IMR-90 (cell line): ENCODE data around the gene CDNF. TPM values are rescaled to one million over a fixed set of nuclear protein-coding genes. Genes with fewer than 3 reads are reported as not detected.

Source experiments
- ATAC-seq: fragments of 200-7000 bp; cut with Tn5 transposase; 2 replicates; pipeline ENCODE4 v1.9.1; 2020; ENCODE audit warnings: low read depth, mild to moderate bottlenecking, moderate library complexity
- BruUV-seq: library from RNA; stranded (reverse); fragments of 400-500 nt; replicated peaks from 2 replicates; lab custom pipeline; 2021; lab: Mats Ljungman, UMichigan
- CTCF ChIA-PET: fragments of 300-600 bp; formaldehyde crosslinking; extraction: SDS; loops from one replicate; lab custom pipeline; 2021; ENCODE audit warnings: antibody characterized with exemption; lab: Yijun Ruan, JAX
- POLR2A ChIA-PET: fragments of 300-600 bp; sonication (Branson Sonifier 250); formaldehyde crosslinking; loops from one replicate; lab custom pipeline; 2022; ENCODE audit warnings: antibody characterized with exemption; ENCODE audit not compliant: unreplicated experiment; lab: Charles Lee
- DNase-seq: peaks from one replicate; pipeline ENCODE4 v3.0.0; 2013
- H2AFZ ChIP-seq: replicated peaks from 2 replicates; pipeline ENCODE3; 2013; ENCODE audit warnings: low read length, mild to moderate bottlenecking; ENCODE audit not compliant: poor library complexity
- H2AK5ac ChIP-seq: 2 replicates; pipeline ENCODE4 v1.6.1; 2013; ENCODE audit warnings: low read depth, low read length, inconsistent platforms
- H2AK9ac ChIP-seq: replicated peaks from 2 replicates; pipeline ENCODE3; 2013; ENCODE audit warnings: mild to moderate bottlenecking, low read depth, low read length, moderate library complexity; ENCODE audit not compliant: poor library complexity
- H2BK120ac ChIP-seq: 2 replicates; pipeline ENCODE4 v1.6.1; 2013; ENCODE audit warnings: low read depth, low read length, inconsistent platforms
- H2BK15ac ChIP-seq: 3 replicates; pipeline ENCODE4 v1.6.1; 2013; ENCODE audit warnings: low read depth, low read length, inconsistent platforms
- H2BK20ac ChIP-seq: 2 replicates; pipeline ENCODE4 v1.6.1; 2013; ENCODE audit warnings: low read depth, mild to moderate bottlenecking, inconsistent platforms, low read length, moderate library complexity
- H2BK5ac ChIP-seq: 2 replicates; pipeline ENCODE4 v1.6.1; 2013; ENCODE audit warnings: mild to moderate bottlenecking, low read depth, low read length, inconsistent platforms; ENCODE audit not compliant: poor library complexity, severe bottlenecking
- H3K14ac ChIP-seq: replicated peaks from 2 replicates; pipeline ENCODE4 v1.6.1; 2013; ENCODE audit warnings: low read depth, low read length, inconsistent platforms
- H3K18ac ChIP-seq: 2 replicates; pipeline ENCODE4 v1.6.1; 2013; ENCODE audit warnings: low read depth, low read length, control low read depth
- H3K23ac ChIP-seq: 2 replicates; pipeline ENCODE4 v1.6.1; 2013; ENCODE audit warnings: low read depth, low read length, inconsistent platforms
- H3K27ac ChIP-seq: 2 replicates; pipeline ENCODE4 v1.5.1; 2013; ENCODE audit warnings: mild to moderate bottlenecking, control low read depth, low read length; ENCODE audit not compliant: insufficient read depth
- H3K27me3 ChIP-seq: 2 replicates; pipeline ENCODE4 v1.6.1; 2013; ENCODE audit warnings: low read length; ENCODE audit not compliant: control insufficient read depth, insufficient read depth
- H3K36me3 ChIP-seq: 2 replicates; pipeline ENCODE4 v1.6.1; 2013; ENCODE audit warnings: low read length, mixed read lengths; ENCODE audit not compliant: control insufficient read depth, insufficient read depth
- H3K4ac ChIP-seq: 2 replicates; pipeline ENCODE4 v1.6.1; 2013; ENCODE audit warnings: low read depth, low read length, inconsistent platforms
- H3K4me1 ChIP-seq: 2 replicates; pipeline ENCODE4 v1.6.1; 2013; ENCODE audit warnings: low read length, mixed read lengths; ENCODE audit not compliant: control insufficient read depth, insufficient read depth
- H3K4me2 ChIP-seq: 2 replicates; pipeline ENCODE4 v1.6.1; 2013; ENCODE audit warnings: low read depth, mild to moderate bottlenecking, control low read depth, low read length, moderate library complexity
- H3K4me3 ChIP-seq: 2 replicates; pipeline ENCODE4 v1.5.1; 2013; ENCODE audit warnings: low read depth, mild to moderate bottlenecking, control low read depth, low read length, moderate library complexity; ENCODE audit not compliant: insufficient read depth
- H3K56ac ChIP-seq: 2 replicates; pipeline ENCODE4 v1.6.1; 2013; ENCODE audit warnings: low read length, inconsistent platforms; ENCODE audit not compliant: insufficient read depth; ENCODE audit errors: extremely low read depth
- H3K79me1 ChIP-seq, 2 experiments: 2 replicates each; pipeline ENCODE4 v1.6.1; 2013; ENCODE audit warnings: low read length in 2 of 2, inconsistent platforms in 1 of 2, low read depth in 1 of 2
- H3K9ac ChIP-seq: 2 replicates; pipeline ENCODE4 v1.6.1; 2013; ENCODE audit warnings: low read depth, low read length, control low read depth
- H3K9me1 ChIP-seq: 2 replicates; pipeline ENCODE4 v1.6.1; 2013; ENCODE audit warnings: low read length, inconsistent platforms; ENCODE audit not compliant: insufficient read depth
- H3K9me3 ChIP-seq: 2 replicates; pipeline ENCODE4 v1.6.1; 2013; ENCODE audit warnings: low read length; ENCODE audit not compliant: control insufficient read depth, insufficient read depth
- H4K20me1 ChIP-seq: 2 replicates; pipeline ENCODE4 v1.6.1; 2013; ENCODE audit warnings: low read length, inconsistent platforms; ENCODE audit not compliant: insufficient read depth
- H4K5ac ChIP-seq: 2 replicates; pipeline ENCODE4 v1.6.1; 2013; ENCODE audit warnings: mild to moderate bottlenecking, low read depth, low read length, control low read depth
- H4K8ac ChIP-seq, 2 experiments: 2 replicates each; pipeline ENCODE4 v1.6.1; 2013; ENCODE audit warnings: low read depth in 2 of 2, low read length in 2 of 2, control low read depth in 1 of 2, inconsistent platforms in 1 of 2
- H4K91ac ChIP-seq: 2 replicates; pipeline ENCODE4 v1.6.1; 2013; ENCODE audit warnings: low read depth, low read length, inconsistent platforms; ENCODE audit not compliant: insufficient read depth
- BHLHE40 ChIP-seq: fragments of 150-350 bp; IDR thresholded peaks from 2 replicates; pipeline ENCODE4 v1.6.1; 2016; ENCODE audit warnings: mild to moderate bottlenecking, low read depth, low read length
- CEBPB ChIP-seq: IDR thresholded peaks from 2 replicates; pipeline ENCODE4 v1.6.1; 2012; ENCODE audit warnings: low read depth, low read length, improper control_type of control experiment
- FOS ChIP-seq: fragments of 150-350 bp; IDR thresholded peaks from 2 replicates; pipeline ENCODE4 v1.6.1; 2016; ENCODE audit warnings: low read depth, low read length
- MAFK ChIP-seq: IDR thresholded peaks from 2 replicates; pipeline ENCODE4 v1.6.1; 2012; ENCODE audit warnings: low read depth, low read length, improper control_type of control experiment
- NFE2L2 ChIP-seq: fragments of 150-350 bp; IDR thresholded peaks from 2 replicates; pipeline ENCODE4 v1.6.1; 2016; ENCODE audit warnings: low read depth, mild to moderate bottlenecking, low read length
- WGBS, 2 experiments: methylation state at CpG; one replicate each; pipeline versions ENCODE4 v1.1.5 to v1.1.7; 2013; ENCODE audit warnings: missing lambda C conversion rate in 2 of 2; ENCODE audit not compliant: insufficient read length in 1 of 2; ENCODE audit errors: extremely low coverage in 2 of 2; 5-methylcytosine and 5-hydroxymethylcytosine counted together
- dilution Hi-C: fragments of 300-500 bp; cut with HindIII; formaldehyde crosslinking; loops from one replicate; pipeline ENCODE4 v1.14.3; 2018; ENCODE audit warnings: low sequenced_read_pairs; ENCODE audit not compliant: unreplicated experiment
- in situ Hi-C: fragments of 300-500 bp; cut with MboI; formaldehyde crosslinking; loops from 3 replicates; pipeline ENCODE4 v1.14.3; 2019; ENCODE audit warnings: low sequenced_read_pairs, inconsistent platforms, mixed read lengths
- intact Hi-C: fragments of 100-400 bp; cut with micrococcal nuclease; formaldehyde crosslinking; loops from 2 replicates; pipeline ENCODE4 v1.10.0; 2022
- polyA plus RNA-seq, 3 experiments: library from polyadenylated mRNA; depleted of rRNA; stranded (reverse); fragments of >200 nt; gene quantifications; 2 replicates each; pipeline ENCODE4 v1.2.3, GENCODE V29; 2012; ENCODE audit warnings: low replicate concordance in 1 of 3
- total RNA-seq: library from RNA; depleted of rRNA; stranded (reverse); fragments of >200 nt; gene quantifications from 2 replicates; pipeline ENCODE4 v1.2.3, GENCODE V29; 2012
- TF ChIP-seq, protein P1 (sequence below): fragments of 150-350 bp; IDR thresholded peaks from 2 replicates; pipeline ENCODE4 v1.6.1; 2017; ENCODE audit warnings: mild to moderate bottlenecking, antibody characterized with exemption, low read length, low read depth

CDNF gene
- total and polyA plus RNA-seq, 2 of the 4 experiments (the other 2 are of a cell fraction), result 0.72 to 1.3 TPM

DNA sequence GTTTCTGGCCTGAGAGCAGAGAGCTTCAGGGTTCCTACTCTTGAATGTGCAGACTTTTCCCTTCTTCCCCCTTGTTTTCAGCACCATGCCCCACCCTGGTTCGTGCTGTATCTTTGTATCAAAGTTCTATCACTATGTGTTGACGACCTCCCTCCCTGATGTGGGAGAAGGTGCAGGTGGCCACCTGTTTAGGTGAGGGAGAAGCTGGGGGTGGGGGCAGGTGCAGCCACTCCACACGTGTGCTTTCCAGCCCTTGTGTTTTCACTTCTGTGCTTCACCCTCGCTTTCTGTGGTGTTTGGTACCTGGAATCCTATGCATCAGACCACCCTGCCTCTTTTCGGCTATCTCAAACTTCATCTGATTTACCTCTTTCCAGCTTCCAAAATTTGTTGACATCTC lies 21.2 kb upstream of the CDNF start:
- no TSS peak for BruUV-seq
- ATAC-seq, result no peak
- no peak overlapping the region for H3K4me3 ChIP-seq

More for the DNA sequence above, 21.2 kb upstream of the CDNF start:
- Histone ChIP-seq H3K79me1 (no peaks in the 10 kb centered on the region; a peak in 1 of 4 replicates), H2AK9ac (no peak overlapping the region), H3K56ac (no peak overlapping the region), H4K91ac (no peak overlapping the region), H3K18ac (no peak overlapping the region), H3K4ac (no peak overlapping the region), H3K14ac (no peak overlapping the region), H3K9ac (no peak overlapping the region), H3K23ac (no peak overlapping the region), H2AK5ac (no peak overlapping the region), H4K5ac (no peak overlapping the region), H2BK120ac (no peak overlapping the region), H2BK20ac (no peak overlapping the region), H3K9me3 (no peaks in the 10 kb centered on the region), H2AFZ (peak overlapping the region; percentile 23), H3K9me1 (peaks cover 7% of the 10 kb centered on the region), H2BK15ac (no peak overlapping the region), H3K4me2 (no peak overlapping the region), H3K27me3 (no peaks in the 10 kb centered on the region), H3K4me1 (peaks cover 3% of the 10 kb centered on the region; the same call in 1 of the 2 replicates), H3K27ac (no peak overlapping the region), H4K20me1 (no peaks in the 10 kb centered on the region), H2BK5ac (no peak overlapping the region), H3K36me3 (peaks cover 7% of the 10 kb centered on the region), H4K8ac (no peak overlapping the region)
- WGBS, 2 experiments, result 100% methylated on average over 1 of the region's 5 CpGs; no CpG with 5 or more reads in 1 of the 2 experiments
- TF ChIP-seq, protein P1, sequence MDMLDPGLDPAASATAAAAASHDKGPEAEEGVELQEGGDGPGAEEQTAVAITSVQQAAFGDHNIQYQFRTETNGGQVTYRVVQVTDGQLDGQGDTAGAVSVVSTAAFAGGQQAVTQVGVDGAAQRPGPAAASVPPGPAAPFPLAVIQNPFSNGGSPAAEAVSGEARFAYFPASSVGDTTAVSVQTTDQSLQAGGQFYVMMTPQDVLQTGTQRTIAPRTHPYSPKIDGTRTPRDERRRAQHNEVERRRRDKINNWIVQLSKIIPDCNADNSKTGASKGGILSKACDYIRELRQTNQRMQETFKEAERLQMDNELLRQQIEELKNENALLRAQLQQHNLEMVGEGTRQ, result no peak
- TF ChIP-seq MAFK (no peak), NFE2L2 (no peak), FOS (no peak), CEBPB (no peak), BHLHE40 (no peak)
- intact Hi-C loops (no loop called here), in situ Hi-C loops (no loop called here), dilution Hi-C loops (no loop called here)
- DNase-seq, result no peak
- CTCF ChIA-PET, result interaction anchor here (0.6 kb wide), 1 partner anchor 428 kb away, joined by 3 read pairs; no protein-coding TSS in a partner anchor
- POLR2A ChIA-PET, result interaction anchor here (0.7 kb wide), 1 partner anchor 471 kb away, joined by 3 read pairs; no protein-coding TSS in a partner anchor
